ENCODE results near the gene GABBR2. TPM values are rescaled to one million over a fixed set of nuclear protein-coding genes. Genes with fewer than 3 reads are reported as not detected.

GABBR2 gene
- total RNA-seq, 1 experiment from 2014 or later, result not detected

- Mint-ChIP-seq H3K9me3 (ENCODE audit: unreplicated experiment) (no peaks in the 10 kb centered on the region), H3K4me1 (ENCODE audit: insufficient read depth, unreplicated experiment) (no peaks in the 10 kb centered on the region), H3K27ac (ENCODE audit: low read depth, unreplicated experiment) (no peak overlapping the region), H3K4me3 (ENCODE audit: unreplicated experiment) (no peak overlapping the region), H3K27me3 (ENCODE audit: insufficient read depth, unreplicated experiment) (peaks cover 44% of the 10 kb centered on the region), H3K36me3 (ENCODE audit: insufficient read depth, unreplicated experiment) (no peaks in the 10 kb centered on the region)
- BruUV-seq (replicated peaks), result no TSS peak
- TF ChIP-seq CTCF (IDR thresholded peaks at IDR 0.05; ENCODE audit: unreplicated experiment), result no peak
- CTCF ChIA-PET, result interaction anchor here (1.0 kb wide), 1 partner anchor 82 kb away, joined by 5 read pairs; no protein-coding TSS in a partner anchor
- POLR2A ChIA-PET, result no interaction called here
- no peak for DNase-seq (ENCODE audit: unreplicated experiment)
- intact Hi-C loops (cut with micrococcal nuclease), result no loop called here
Measured at GRCh38 chr9:98692392-98692791, 16.3 kb downstream of the GABBR2 start.

- no peaks in the 10 kb centered on the region for H3K36me3 Mint-ChIP-seq (ENCODE audit: insufficient read depth, unreplicated experiment)
- ChIA-PET CTCF (interaction anchor here (1.0 kb wide), 1 partner anchor 83 kb away, joined by 5 read pairs; no protein-coding TSS in a partner anchor), POLR2A (no interaction called here)
- no peaks in the 10 kb centered on the region for H3K9me3 Mint-ChIP-seq (ENCODE audit: unreplicated experiment)
- BruUV-seq (replicated peaks), result no TSS peak
- intact Hi-C loops (cut with micrococcal nuclease), result no loop called here
- DNase-seq (ENCODE audit: unreplicated experiment), result no peak
- H3K4me3 Mint-ChIP-seq (ENCODE audit: unreplicated experiment), result no peak overlapping the region
- peaks cover 39% of the 10 kb centered on the region for H3K27me3 Mint-ChIP-seq (ENCODE audit: insufficient read depth, unreplicated experiment)
- no peak overlapping the region for H3K27ac Mint-ChIP-seq (ENCODE audit: low read depth, unreplicated experiment)
- H3K4me1 Mint-ChIP-seq (ENCODE audit: insufficient read depth, unreplicated experiment), result no peaks in the 10 kb centered on the region
- no peak for TF ChIP-seq CTCF (IDR thresholded peaks at IDR 0.05; ENCODE audit: unreplicated experiment)
Measured at GRCh38 chr9:98691890-98692289, 16.8 kb downstream of the GABBR2 start.

GRCh38 chr9:98690686-98691085, 18.0 kb downstream of the GABBR2 start:
- H3K4me1 Mint-ChIP-seq (ENCODE audit: insufficient read depth, unreplicated experiment), result no peaks in the 10 kb centered on the region
- peaks cover 31% of the 10 kb centered on the region for H3K27me3 Mint-ChIP-seq (ENCODE audit: insufficient read depth, unreplicated experiment)
- H3K4me3 Mint-ChIP-seq (ENCODE audit: unreplicated experiment), result no peak overlapping the region
- BruUV-seq (replicated peaks), result no TSS peak
- TF ChIP-seq CTCF (IDR thresholded peaks at IDR 0.05; ENCODE audit: unreplicated experiment), result no peak
- ChIA-PET CTCF (interaction anchor here (0.6 kb wide), 1 partner anchor 69 kb away, joined by 3 read pairs; no protein-coding TSS in a partner anchor), POLR2A (no interaction called here)
- no peaks in the 10 kb centered on the region for H3K9me3 Mint-ChIP-seq (ENCODE audit: unreplicated experiment)
- intact Hi-C loops (cut with micrococcal nuclease), result no loop called here
- H3K36me3 Mint-ChIP-seq (ENCODE audit: insufficient read depth, unreplicated experiment), result no peaks in the 10 kb centered on the region
- no peak overlapping the region for H3K27ac Mint-ChIP-seq (ENCODE audit: low read depth, unreplicated experiment)
- no peak for DNase-seq (ENCODE audit: unreplicated experiment)

- Mint-ChIP-seq H3K36me3 (ENCODE audit: insufficient read depth, unreplicated experiment) (no peaks in the 10 kb centered on the region), H3K4me3 (ENCODE audit: unreplicated experiment) (no peak overlapping the region), H3K27me3 (ENCODE audit: insufficient read depth, unreplicated experiment) (peaks cover 13% of the 10 kb centered on the region), H3K4me1 (ENCODE audit: insufficient read depth, unreplicated experiment) (no peaks in the 10 kb centered on the region), H3K27ac (ENCODE audit: low read depth, unreplicated experiment) (no peak overlapping the region), H3K9me3 (ENCODE audit: unreplicated experiment) (no peaks in the 10 kb centered on the region)
- BruUV-seq (replicated peaks), result no TSS peak
- no peak for TF ChIP-seq CTCF (IDR thresholded peaks at IDR 0.05; ENCODE audit: unreplicated experiment)
- DNase-seq (ENCODE audit: unreplicated experiment), result no peak
- ChIA-PET POLR2A (no interaction called here), CTCF (no interaction called here)
- intact Hi-C loops (cut with micrococcal nuclease), result no loop called here
Measured at GRCh38 chr9:98688710-98689495, 19.8 kb downstream of the GABBR2 start.

Data from MCF 10A (cell line).